Uterus (tissue), 4 donors: Measurements from ENCODE around the gene FHIP1B. TPM values are rescaled to one million over a fixed set of nuclear protein-coding genes. Genes with fewer than 3 reads are reported as not detected.

Experiments
- DNase-seq, 2 donors: peaks; one replicate each; pipeline ENCODE4 v3.0.0-alpha.2; 2019 to 2020
- H3K27ac ChIP-seq, 2 donors: fragments of 200-600 bp; sonication (generic); 1 replicate in 1 of 2; 2 replicates in 1 of 2; pipeline ENCODE4 v1.5.1; 2016 to 2018
- H3K27me3 ChIP-seq, 2 donors: fragments of 200-600 bp; sonication (generic); one replicate each; pipeline ENCODE4 v1.5.1; 2018 to 2019; ENCODE audit warnings: control low read depth in 1 of 2
- H3K36me3 ChIP-seq, 2 donors: fragments of 200-600 bp; sonication (generic); one replicate each; pipeline ENCODE4 v1.5.1; 2019; ENCODE audit warnings: control low read depth in 1 of 2
- H3K4me1 ChIP-seq, 2 donors: fragments of 200-600 bp; sonication (generic); one replicate each; pipeline ENCODE4 v1.5.1; 2018 to 2019; ENCODE audit warnings: control low read depth in 1 of 2
- H3K4me3 ChIP-seq, 2 donors: fragments of 200-600 bp; sonication (generic); 1 replicate in 1 of 2; 2 replicates in 1 of 2; pipeline ENCODE4 v1.5.1; 2018 to 2019; ENCODE audit warnings: mild to moderate bottlenecking in 1 of 2
- H3K9me3 ChIP-seq, 2 donors: fragments of 200-600 bp; sonication (generic); one replicate each; pipeline ENCODE4 v1.5.1; 2019; ENCODE audit warnings: control low read depth in 1 of 2
- CTCF ChIP-seq, 4 experiments: fragments of 200-600 bp in 2 of 4; fragments of 450-650 bp in 2 of 4; sonication (generic) in 2 of 4; IDR thresholded peaks; one replicate each; pipeline ENCODE4 v1.5.1; 2016 to 2019; ENCODE audit warnings: antibody characterized with exemption in 4 of 4, mild to moderate bottlenecking in 2 of 4, moderate library complexity in 1 of 4
- POLR2A ChIP-seq, 2 donors: fragments of 450-650 bp; IDR thresholded peaks; one replicate each; pipeline ENCODE4 v1.6.1; 2016; ENCODE audit warnings: antibody characterized with exemption in 2 of 2, mild to moderate bottlenecking in 1 of 2, moderate library complexity in 1 of 2
- intact Hi-C: fragments of 100-400 bp; cut with DNase I; formaldehyde crosslinking; loops from one replicate; pipeline ENCODE4 v1.15.1; 2023; ENCODE audit warnings: low total_unique reads
- total RNA-seq, 4 donors: library from RNA; depleted of rRNA in 3 of 4; stranded (reverse); fragments of >200 nt in 3 of 4; gene quantifications; one replicate each; pipeline versions ENCODE4 v1.1.0 to v1.2.4, GENCODE V29; 2014 to 2023
- donor health status: DM: yes; HTN: yes; CAD: no.

Gene FHIP1B
- total RNA-seq, 4 donors from 2014 or later = 15.4 to 39.8 (median 30.7) TPM

- no peaks in the 10 kb centered on the region for H3K4me1 ChIP-seq
- H3K36me3 ChIP-seq = no peaks in the 10 kb centered on the region
- intact Hi-C loops = no loop called here
- H3K27me3 ChIP-seq = no peaks in the 10 kb centered on the region
- H3K9me3 ChIP-seq = no peaks in the 10 kb centered on the region
- no peak overlapping the region for H3K27ac ChIP-seq
- TF ChIP-seq CTCF (IDR thresholded peaks at IDR 0.05) (no peak), POLR2A (IDR thresholded peaks at IDR 0.05) (no peak)
- no peak for DNase-seq
- H3K4me3 ChIP-seq = no peak overlapping the region
Measured at GRCh38 chr11:6240781-6241180, 6.3 kb upstream of the FHIP1B start.

GRCh38 chr11:6240139-6240538 lies 5.7 kb upstream of the FHIP1B start:
- no peak for DNase-seq
- intact Hi-C loops = no loop called here

GRCh38 chr11:6238902-6239301 lies 4.5 kb upstream of the FHIP1B start, which contains the start of gene CNGA4:
Gene CNGA4, plus strand, starts transcription at chr11:6239089. Its CDS starts 118 bp downstream, at chr11:6239207.
- TF ChIP-seq POLR2A (IDR thresholded peaks at IDR 0.05) (no peak), CTCF (IDR thresholded peaks at IDR 0.05) (no peak)
- DNase-seq = no peak
- Histone ChIP-seq H3K4me1 (no peaks in the 10 kb centered on the region), H3K27ac (no peak within 1 kb of the TSS), H3K27me3 (no peaks in the 10 kb centered on the region), H3K9me3 (no peaks in the 10 kb centered on the region), H3K4me3 (no peak within 1 kb of the TSS), H3K36me3 (no peaks in the 10 kb centered on the region)
- intact Hi-C loops = no loop called here

More at GRCh38 chr11:6240139-6240538, 5.7 kb upstream of the FHIP1B start:
- Histone ChIP-seq H3K4me1 (no peaks in the 10 kb centered on the region), H3K9me3 (no peaks in the 10 kb centered on the region), H3K27me3 (no peaks in the 10 kb centered on the region), H3K36me3 (no peaks in the 10 kb centered on the region), H3K27ac (no peak overlapping the region), H3K4me3 (no peak overlapping the region)
- no peak for TF ChIP-seq CTCF (IDR thresholded peaks at IDR 0.05)
- TF ChIP-seq POLR2A (IDR thresholded peaks at IDR 0.05) = no peak

GRCh38 chr11:6237761-6238302 lies 3.4 kb upstream of the FHIP1B start:
- TF ChIP-seq POLR2A (IDR thresholded peaks at IDR 0.05) (no peak), CTCF (IDR thresholded peaks at IDR 0.05) (no peak)
- intact Hi-C loops = no loop called here
- H3K4me1 ChIP-seq = peaks cover 0 to 3% of the 10 kb centered on the region in 2 donors
- no peaks in the 10 kb centered on the region for H3K9me3 ChIP-seq
- no peak for DNase-seq
- no peak overlapping the region for H3K27ac ChIP-seq
- no peaks in the 10 kb centered on the region for H3K27me3 ChIP-seq
- H3K4me3 ChIP-seq = no peak overlapping the region
- no peaks in the 10 kb centered on the region for H3K36me3 ChIP-seq

GRCh38 chr11:6237266-6237665 lies 2.8 kb upstream of the FHIP1B start:
- no peak for DNase-seq
- no peaks in the 10 kb centered on the region for H3K36me3 ChIP-seq
- intact Hi-C loops = no loop called here
- no peak overlapping the region for H3K4me3 ChIP-seq
- TF ChIP-seq CTCF (IDR thresholded peaks at IDR 0.05) (no peak), POLR2A (IDR thresholded peaks at IDR 0.05) (no peak)
- peaks cover 0 to 3% of the 10 kb centered on the region in 2 donors for H3K4me1 ChIP-seq
- no peak overlapping the region for H3K27ac ChIP-seq
- no peaks in the 10 kb centered on the region for H3K27me3 ChIP-seq
- no peaks in the 10 kb centered on the region for H3K9me3 ChIP-seq
